GM10248 (cell line): ENCODE measurements around the gene TSR1.

Experiments
- CTCF ChIA-PET: fragments of 300-600 bp; sonication (Branson Sonifier 250); formaldehyde crosslinking; extraction: SDS; loops from one replicate; lab custom pipeline; 2021; ENCODE audit warnings: antibody characterized with exemption; lab: Yijun Ruan, JAX
- POLR2A ChIA-PET: fragments of 350-650 bp; sonication (Branson Sonifier 250); formaldehyde crosslinking; extraction: SDS; loops from one replicate; lab custom pipeline; 2020; ENCODE audit warnings: antibody characterized with exemption; lab: Yijun Ruan, JAX
- DNase-seq: peaks from one replicate; pipeline ENCODE4 v3.0.0; 2012; ENCODE audit errors: extremely low spot score
- CTCF ChIP-seq: IDR thresholded peaks from 2 replicates; pipeline ENCODE4 v1.5.1; 2012; ENCODE audit warnings: mild to moderate bottlenecking, low read depth; ENCODE audit errors: extremely low read depth, missing control alignments, control extremely low read depth

Gene TSR1

DNA sequence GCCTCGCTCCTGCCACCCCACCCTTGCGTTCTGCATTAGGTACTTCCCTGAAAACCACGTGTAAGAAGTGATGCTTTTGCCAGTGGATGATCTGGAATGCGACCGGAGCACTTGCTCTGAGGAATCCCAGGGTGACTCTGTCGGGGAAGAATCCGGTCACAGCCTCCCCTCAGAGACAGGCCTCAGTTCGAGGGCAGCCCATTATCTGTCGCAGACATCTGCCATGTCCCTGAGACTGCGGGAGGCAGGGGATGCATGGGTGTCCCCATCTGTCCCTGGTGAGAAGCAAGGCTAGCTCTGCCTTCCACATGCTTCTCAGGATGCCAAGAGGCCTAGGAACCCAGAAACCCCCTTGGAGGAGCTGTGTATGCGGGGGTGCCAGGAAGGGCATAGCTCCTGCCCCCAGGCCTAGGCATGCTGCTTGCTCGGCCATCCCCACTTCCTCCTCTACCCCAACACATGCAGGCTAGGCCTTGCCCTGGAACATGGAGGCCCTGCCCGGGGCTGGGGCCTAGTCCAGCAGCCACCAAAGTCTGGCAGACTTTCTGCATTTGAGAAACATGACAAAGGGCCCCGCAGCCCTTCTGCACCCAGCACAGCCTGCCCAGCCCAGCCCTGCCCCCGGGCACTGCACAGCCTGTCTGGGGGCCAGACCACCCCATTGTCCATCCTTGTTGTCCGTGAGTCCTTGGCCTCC, 44.1 kb upstream of the TSR1 start:
- no peak for TF ChIP-seq CTCF
- CTCF ChIA-PET, result interaction anchor here (0.8 to 14.0 kb wide), 6 partner anchors 11 to 78 kb away, joined by 3 to 404 read pairs (median 24); partner anchors contain the start of gene TSR1
- POLR2A ChIA-PET, result no interaction called here
- no peak for DNase-seq

DNA sequence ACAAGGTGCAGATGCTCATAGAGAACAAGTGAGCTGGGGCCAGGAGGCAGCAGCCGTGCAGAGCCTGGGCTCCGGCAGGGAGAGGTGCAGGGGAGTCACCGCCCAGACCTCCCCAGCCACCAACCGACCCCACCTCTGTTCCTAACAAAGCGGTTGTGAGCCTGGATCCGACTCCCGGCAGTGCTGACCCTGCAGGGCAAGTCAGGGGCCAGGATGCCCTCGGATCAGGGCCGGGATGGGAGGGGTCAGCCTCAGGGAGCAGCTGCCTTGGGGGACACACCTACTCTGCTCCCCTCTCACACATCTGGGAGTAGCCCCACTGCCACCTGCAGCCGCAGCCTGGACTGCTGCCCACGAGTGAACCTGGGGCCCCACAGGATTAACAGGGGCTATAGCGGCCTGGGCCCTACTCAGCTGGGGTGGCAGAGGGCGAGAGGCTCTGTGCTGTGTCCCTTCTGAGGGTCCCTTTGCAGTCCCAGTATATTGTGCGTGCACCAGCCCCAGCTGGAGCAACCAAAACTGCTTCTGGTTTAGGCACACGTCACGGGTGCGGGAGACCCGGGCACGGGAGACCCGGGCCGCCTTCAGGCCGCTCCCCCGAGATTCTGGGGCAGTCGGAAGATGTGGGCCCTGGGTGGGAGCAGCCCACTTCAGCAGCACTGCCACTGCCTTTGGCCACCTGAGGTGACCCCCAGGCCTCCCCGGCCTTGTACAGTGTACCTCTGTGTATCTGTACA, 43.4 kb upstream of the TSR1 start:
- CTCF ChIA-PET, result interaction anchor here (0.8 to 14.0 kb wide), 5 partner anchors 10 to 44 kb away, joined by 3 to 404 read pairs (median 3); partner anchors contain the start of gene TSR1
- TF ChIP-seq CTCF, result no peak
- DNase-seq, result no peak
- POLR2A ChIA-PET, result no interaction called here

GRCh38 chr17:2378905-2379304, 42.6 kb upstream of the TSR1 start:
- no peak for TF ChIP-seq CTCF
- ChIA-PET POLR2A (no interaction called here), CTCF (interaction anchor here (0.8 to 14.0 kb wide), 3 partner anchors 10 to 38 kb away, joined by 3 to 404 read pairs (median 3); no protein-coding TSS in a partner anchor)

GRCh38 chr17:2377659-2378058, 41.4 kb upstream of the TSR1 start:
- no peak for TF ChIP-seq CTCF
- ChIA-PET POLR2A (no interaction called here), CTCF (interaction anchor here (14.0 kb wide), 1 partner anchor 39 kb away, joined by 404 read pairs; no protein-coding TSS in a partner anchor)
- no peak for DNase-seq

More at GRCh38 chr17:2378905-2379304, 42.6 kb upstream of the TSR1 start:
- no peak for DNase-seq

DNA sequence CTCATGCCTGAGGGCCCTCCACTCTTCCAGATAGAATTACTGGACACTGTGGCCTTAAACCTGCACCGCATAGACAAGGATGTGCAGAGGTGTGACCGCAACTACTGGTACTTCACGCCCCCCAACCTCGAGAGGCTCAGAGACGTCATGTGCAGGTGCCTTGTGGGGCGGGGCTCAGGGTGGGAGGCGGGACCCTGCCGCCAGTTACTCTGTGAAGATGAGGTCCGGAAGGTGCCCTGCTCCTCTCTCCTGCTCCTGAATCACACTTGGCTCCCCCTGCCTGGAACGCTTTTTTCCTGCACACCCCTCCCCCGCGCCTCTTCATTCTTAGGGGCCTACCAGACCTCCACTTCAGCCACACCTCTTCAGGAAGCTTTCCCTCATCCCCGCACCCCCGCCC, 39.9 kb upstream of the TSR1 start:
- TF ChIP-seq CTCF, result no peak
- ChIA-PET CTCF (interaction anchor here (1.5 to 14.0 kb wide), 2 partner anchors 15 to 41 kb away, joined by 5 to 404 read pairs; no protein-coding TSS in a partner anchor), POLR2A (no interaction called here)
- no peak for DNase-seq

- TF ChIP-seq CTCF, result no peak
These were observed 39.1 kb upstream of the TSR1 start for GRCh38 chr17:2375406-2375805.

More at GRCh38 chr17:2375406-2375805, 39.1 kb upstream of the TSR1 start:
- POLR2A ChIA-PET, result no interaction called here
- no peak for DNase-seq
- CTCF ChIA-PET, result interaction anchor here (1.5 to 14.0 kb wide), 2 partner anchors 14 to 42 kb away, joined by 5 to 404 read pairs; no protein-coding TSS in a partner anchor
